ENCODE results near the gene PCID2.

- TF ChIP-seq CTCF (IDR thresholded peaks at IDR 0.05; ENCODE audit: insufficient read depth, low read length, poor library complexity, severe bottlenecking) (no peak), EZH2phosphoT487 (conservative IDR thresholded peaks at IDR 0.05; ENCODE audit: low read length) (no peak)
Observed at GRCh38 chr13:113166266-113166665, 42.2 kb downstream of the PCID2 start.
